Measurements from ENCODE around the gene KIAA1328. TPM values are rescaled to one million over a fixed set of nuclear protein-coding genes. Genes with fewer than 3 reads are reported as not detected.

KIAA1328 gene
- total RNA-seq, 1 donor from 2014 or later: 20.1 TPM

Other genes starting within 250 kb of the KIAA1328 start
- gene TPGS2, start 125 bp upstream of the KIAA1328 start, total RNA-seq: 38.3 TPM

Data from skin of body (tissue), 1 donor.